ENCODE measurements around the gene MCUB.

GRCh38 chr4:109574443-109574850 lies 14.4 kb downstream of the MCUB start:
- TF ChIP-seq CTCF (IDR thresholded peaks at IDR 0.05; ENCODE audit: low read length) (no peak), EZH2 (optimal IDR thresholded peaks at IDR 0.05; ENCODE audit: low read depth, low read length) (no peak), EZH2phosphoT487 (IDR thresholded peaks at IDR 0.05; ENCODE audit: low read length) (no peak)
